GM12872 (cell line): Measurements from ENCODE around the gene GPS1.

ENCODE experiments used
- CTCF ChIP-seq: IDR thresholded peaks from 3 replicates; pipeline ENCODE4 v1.5.1; 2011; ENCODE audit warnings: low read depth, mild to moderate bottlenecking, low read length, moderate library complexity; ENCODE audit not compliant: insufficient read depth

GPS1 gene

DNA sequence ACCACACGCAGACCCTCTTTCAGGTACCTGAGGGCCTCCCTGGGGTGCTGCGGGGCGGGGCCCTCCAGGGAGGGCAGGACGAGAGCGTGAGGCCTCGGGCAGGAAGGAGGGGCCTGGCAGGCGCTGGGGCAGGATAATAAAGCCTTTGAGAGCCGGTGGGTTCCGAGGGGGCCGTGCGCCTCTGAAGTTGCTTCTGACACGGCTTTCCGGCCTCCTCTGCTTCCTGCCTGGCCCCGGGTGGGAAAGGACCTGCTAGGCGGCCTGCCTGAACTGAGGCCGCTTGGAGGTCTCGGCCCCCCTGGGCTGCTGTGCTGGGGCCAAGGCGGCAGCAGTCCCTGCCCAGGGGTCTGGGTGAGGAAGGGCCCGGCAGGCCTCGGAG is 39.4 kb upstream of the GPS1 start:
- no peak for TF ChIP-seq CTCF

DNA sequence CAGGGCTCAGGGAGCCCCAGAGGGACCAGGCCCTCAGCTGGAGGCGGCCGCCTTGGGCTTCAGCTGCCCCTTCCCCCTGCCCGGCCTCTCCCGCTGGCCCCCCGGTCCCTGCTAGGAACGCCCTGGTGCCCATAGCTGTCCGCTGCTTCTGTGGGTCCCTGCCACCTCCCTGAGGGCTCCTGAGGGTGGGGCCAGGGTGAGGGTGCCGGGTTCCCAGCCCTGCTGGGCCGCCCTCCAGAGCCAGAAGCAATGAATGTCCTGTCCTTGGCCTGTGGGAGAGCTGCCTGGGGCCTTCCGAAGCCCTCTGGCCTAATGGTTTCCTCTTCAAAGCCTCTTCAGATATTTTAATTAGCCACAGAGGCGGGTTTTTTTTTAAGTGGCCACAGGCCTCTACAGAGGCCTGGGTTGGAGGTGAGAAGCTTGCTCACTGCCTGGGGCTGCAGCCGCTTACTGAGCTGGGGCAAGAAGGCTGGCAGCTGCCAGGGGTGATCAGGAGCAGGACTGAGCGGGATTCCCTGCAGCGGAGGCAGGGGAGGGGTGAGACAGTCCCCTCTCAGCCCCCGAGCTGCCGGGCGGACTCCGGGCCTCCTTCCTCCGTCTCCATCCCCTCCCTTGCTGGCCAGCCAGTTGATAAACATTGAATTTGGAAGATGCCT is 38.9 kb upstream of the GPS1 start:
- no peak for TF ChIP-seq CTCF

DNA sequence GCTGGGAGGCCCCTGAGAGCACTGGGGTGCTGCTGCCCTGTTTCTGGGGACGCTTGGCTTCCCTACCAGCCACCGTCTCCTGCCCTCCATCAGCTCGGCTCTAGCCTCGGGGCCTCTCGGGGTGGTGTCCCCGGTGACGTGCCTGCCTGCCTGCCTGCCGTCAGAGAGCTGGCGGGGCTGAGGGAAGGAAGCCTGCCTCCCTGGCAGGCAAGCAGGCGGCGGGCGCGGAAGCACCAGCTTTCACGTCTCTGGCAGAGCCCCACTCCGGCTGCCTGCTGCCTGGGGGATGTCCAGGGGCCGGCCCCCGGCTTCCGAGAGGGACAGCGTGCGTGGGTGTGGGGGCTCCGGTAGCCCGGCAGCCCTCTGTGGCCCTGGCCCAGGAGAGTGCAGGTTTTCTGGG is 38.4 kb upstream of the GPS1 start:
- TF ChIP-seq CTCF = no peak

DNA sequence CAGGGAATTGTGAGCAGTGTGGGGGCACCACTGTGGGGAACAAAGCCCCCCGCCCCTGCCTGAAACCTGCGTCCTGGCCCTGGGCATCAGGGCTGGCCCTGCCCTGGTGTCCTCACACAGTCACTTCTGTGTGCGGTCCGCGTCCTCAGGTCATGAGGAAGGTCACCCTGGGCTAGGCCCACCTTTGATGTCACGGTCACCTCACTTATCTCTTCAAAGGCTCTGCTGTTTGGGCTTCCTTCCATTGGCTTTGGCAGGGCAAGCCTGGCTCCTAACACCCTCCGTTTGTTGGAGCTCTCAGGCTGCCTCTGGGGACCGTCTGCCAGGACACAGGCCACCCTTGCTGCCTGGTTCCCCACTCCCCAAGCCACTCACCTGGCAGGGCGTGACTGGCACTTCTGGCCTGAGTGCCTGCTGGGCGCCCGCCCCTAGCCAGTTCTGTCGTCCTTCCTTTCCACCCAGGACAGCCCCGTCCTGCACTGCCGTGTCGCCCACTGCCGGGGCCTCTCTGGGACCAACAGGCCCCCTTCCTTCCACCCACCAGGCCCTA is 37.9 kb upstream of the GPS1 start:
- no peak for TF ChIP-seq CTCF

DNA sequence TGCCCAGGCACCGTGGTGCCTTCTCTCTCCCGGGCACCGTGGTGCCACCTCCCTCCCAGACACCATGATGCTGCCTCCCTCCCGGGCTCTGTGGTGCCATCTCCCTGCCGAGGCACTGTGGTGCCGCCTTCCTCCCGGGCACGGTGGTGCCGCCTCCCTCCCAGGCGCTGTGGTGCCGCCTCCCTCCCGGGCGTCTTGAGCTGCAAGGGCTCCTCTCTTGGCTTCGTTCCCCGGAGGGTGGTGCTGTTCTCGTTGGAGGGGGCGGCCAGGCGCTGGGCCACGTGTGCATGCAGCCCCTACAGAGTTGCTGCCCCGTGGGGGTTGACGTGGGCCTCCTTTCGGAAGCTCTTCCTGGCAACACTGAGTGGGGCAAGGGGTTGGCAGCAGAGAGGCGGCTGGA is 37.3 kb upstream of the GPS1 start:
- no peak for TF ChIP-seq CTCF

DNA sequence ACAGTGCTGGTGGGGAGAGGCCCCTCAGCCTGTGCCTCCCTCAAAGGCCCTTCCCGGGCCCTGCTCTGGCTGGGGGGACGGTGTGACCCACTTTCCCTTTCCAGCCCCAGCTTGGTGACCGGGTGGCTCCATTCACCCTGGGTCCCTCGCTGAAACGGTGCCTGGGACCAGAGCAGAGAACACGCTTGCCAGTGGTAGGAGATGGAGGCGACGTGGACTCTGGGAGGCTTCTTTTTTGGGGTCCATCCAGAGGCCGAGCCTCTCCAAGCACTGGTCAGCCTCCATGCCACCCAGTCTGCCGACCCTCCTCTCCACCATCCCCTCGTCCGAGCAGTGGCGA is 36.8 kb upstream of the GPS1 start:
- no peak for TF ChIP-seq CTCF

DNA sequence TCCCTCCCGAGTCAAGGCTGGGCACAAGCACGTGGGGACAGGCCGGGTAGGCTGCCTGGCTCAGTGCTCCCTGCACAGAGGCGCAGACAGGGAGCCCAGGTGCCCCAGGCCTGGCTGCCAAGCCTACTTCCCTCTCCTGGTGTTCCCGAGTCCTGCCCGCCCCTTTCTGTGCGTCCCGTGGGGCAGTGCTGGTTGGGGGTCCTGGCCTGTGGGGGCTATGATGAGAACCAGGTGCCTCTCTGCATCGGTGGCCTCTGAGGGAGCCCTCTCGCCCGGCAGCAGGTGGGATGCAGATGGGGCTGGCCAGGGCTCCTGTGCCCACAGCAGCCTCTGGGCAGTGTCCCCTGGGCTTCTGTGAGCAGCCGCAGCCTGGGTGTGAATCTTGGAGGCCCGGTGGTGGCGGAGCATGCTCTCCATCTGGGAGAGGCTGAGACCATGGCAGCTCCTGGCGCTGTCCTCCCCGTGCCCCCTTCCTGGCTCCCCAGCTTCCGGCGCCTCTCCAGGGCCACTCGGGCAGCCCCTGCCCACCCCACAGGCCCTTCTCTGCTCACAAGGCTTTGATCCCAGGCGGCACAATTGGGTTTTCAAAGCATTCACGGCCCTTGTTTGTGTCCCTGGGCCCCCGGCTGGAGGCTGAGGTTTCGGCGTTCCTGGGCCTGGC is 36.3 kb upstream of the GPS1 start:
- no peak for TF ChIP-seq CTCF
